ENCODE measurements around the gene EBF4.

EBF4 gene

GRCh38 chr20:2742934-2743559 is 50.5 kb downstream of the EBF4 start:
- peak; percentile 82 for DNase-seq (ENCODE audit: low spot score)

DNA sequence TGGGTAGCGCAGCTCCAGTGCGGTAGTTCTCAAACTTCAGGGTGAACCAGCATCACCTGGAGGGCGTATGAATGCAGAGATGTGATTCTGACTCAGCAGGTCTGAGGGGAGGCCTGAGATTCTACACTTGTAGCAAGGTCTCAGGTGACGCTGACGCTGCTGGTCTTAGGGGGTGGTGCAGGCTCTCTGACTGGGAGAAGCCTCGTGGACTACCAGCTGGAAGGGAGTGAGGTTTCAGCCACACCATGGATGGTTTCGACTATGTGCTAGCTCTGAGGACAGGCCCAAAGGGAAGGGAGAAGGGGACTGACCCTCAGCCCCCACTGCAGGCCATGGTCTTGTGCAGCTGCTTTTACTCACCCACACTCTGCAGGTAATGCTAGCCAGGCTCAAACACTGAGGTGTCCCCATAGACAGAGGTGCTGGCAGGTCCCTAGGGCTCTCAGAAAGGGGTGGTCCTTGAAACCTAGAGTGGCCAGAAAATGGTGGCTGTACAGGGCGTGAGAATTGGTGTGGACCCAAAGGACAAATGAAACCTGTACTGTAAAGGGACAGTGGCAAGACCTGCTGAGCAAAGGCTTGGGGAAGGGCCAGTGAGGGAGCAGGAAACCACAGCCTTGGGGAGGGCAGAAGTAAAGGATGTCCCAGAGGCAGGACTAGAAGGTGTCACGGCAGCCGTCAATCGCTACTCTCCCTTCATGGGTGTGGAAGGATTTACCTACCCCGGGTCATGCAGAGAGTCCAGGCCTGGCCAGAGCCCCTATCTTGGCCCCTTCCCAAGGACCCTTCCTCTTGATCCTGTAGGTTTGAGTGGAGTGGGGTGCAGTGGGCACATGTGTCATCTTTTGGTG is 52.7 kb downstream of the EBF4 start:
- DNase-seq (ENCODE audit: low spot score), result no peak

DNA sequence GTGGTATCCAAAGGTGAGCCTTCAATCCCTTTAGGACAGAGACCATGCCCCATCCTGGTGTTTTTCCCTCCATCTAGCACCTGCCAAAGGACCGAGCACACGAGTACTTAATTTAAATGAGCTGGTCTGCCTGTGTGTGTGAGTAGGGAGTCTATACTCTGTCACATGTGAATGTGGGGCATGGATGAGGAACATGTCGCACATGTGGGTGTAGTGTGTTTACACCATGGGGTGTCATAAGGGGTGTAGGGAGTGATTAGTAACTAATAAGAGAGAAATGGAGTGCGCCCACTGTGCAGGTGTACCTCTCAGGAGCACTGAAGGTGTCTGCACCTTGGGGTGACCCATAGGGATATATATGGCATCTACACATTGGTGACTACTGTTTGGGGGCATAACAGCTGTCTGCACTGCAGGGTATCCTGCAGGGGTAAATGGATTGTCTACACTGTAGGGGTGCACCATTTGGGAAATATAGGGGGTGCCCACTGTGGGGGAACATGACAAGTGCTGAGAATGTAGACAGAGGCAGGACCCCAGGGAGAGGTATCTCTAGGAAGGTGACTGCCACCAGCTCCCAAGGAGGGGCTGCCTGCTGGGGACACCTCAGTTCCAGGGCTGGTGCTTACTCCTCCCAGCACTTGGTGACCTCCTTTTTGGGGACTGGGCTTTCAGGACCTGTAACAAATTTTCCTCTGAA is 53.5 kb downstream of the EBF4 start:
- no peak for DNase-seq (ENCODE audit: low spot score)

- DNase-seq (ENCODE audit: low spot score), result no peak
Observed at GRCh38 chr20:2746636-2747265, 54.2 kb downstream of the EBF4 start.

- no peak for DNase-seq (ENCODE audit: low spot score)
Observed at GRCh38 chr20:2747676-2748235, 55.2 kb downstream of the EBF4 start.

GRCh38 chr20:2748551-2749342 is 56.2 kb downstream of the EBF4 start:
- DNase-seq (ENCODE audit: low spot score), result peak; percentile 35

GRCh38 chr20:2749343-2749950 is 56.9 kb downstream of the EBF4 start:
- DNase-seq (ENCODE audit: low spot score), result no peak

DNA sequence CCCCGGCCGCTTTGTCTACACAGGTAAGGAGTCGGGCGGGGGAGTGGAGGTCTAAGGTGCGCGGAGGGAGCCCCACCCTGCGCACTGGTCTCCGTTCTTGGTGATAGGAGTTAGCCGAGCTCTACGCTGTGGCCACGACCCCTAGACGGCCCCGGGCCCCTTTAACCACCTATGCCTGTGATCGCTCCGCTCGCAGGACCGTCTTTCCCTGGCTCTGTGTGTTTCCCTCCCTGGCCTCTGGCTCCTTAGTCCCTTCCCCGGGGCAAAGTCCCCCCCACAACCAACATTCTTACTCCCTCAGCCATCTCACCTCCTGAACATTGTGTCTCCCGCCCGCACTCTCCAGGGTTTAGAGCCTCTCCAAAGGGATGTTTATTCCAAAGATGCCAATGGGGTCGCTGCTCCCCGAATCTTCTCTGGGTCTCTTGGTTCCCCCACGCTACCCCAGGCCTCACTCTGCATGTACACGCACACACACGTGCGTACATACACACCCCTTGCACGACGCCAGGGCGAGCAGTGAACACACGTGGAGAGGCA is 57.4 kb downstream of the EBF4 start:
- no peak for DNase-seq (ENCODE audit: low spot score)

DNA sequence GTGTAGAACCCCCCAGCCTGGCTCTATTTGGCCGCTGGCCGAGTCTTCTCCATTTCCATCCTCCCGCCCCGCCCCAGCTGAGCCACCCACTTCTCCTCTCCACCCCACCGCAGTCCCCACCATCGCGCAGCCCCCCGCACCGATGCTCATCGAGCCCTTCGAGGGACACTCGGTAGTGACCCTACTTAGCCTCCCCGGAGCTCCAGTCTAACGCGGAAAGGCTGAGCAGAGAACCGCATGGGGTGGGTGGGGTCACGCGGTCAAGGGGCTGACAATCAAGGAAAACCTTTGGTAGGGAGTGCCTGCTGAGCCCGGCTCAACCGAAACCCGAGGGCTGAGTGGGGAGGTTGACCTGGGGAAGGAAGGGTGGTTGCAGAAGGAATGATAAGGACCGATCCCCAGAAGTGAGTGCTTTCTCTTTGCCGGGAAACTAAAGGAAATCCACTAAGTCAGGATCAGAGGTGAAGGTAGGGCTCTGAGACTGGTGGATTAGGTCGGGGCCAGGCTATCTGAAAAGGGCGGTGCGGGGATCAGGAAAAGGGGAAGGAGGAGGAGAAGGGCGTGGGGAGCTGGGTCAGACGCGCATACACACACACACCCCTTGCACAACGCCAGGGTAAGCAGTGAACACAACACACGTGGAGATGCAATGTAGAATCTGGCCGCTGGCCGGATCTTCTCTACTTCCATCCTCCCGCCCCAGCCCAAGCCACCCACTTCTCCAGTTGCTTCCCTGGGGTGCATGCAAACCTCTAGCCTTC is 58.1 kb downstream of the EBF4 start:
- peak; percentile 27 for DNase-seq (ENCODE audit: low spot score)

DNA sequence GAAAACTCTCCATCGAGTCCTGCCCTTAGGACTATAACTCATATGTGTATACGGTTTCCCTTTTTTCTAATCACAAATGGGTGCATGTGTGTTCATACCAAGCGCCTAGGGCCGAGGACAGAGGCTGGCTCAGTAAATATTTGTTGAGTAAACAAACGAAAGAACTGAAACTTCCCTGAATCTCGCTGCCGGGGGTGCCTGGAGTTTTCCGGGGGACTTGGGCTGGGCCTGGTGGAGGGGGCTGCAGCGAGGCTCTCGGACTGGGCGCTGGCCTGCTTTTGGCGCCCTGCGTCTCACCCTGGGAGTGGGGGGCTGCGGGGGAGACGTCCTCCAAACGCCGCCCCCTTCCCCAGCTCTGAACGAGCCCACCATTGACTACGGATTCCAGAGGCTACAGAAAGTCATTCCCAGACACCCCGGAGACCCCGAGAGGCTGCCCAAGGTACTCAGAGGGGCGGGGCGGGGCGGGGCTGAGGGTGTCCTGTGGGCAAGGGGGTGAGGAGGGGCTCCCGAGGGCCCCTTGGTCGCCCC is 58.8 kb downstream of the EBF4 start:
- DNase-seq (ENCODE audit: low spot score), result no peak

- no peak for DNase-seq (ENCODE audit: low spot score)
Observed at GRCh38 chr20:2751878-2752566, 59.4 kb downstream of the EBF4 start.

DNA sequence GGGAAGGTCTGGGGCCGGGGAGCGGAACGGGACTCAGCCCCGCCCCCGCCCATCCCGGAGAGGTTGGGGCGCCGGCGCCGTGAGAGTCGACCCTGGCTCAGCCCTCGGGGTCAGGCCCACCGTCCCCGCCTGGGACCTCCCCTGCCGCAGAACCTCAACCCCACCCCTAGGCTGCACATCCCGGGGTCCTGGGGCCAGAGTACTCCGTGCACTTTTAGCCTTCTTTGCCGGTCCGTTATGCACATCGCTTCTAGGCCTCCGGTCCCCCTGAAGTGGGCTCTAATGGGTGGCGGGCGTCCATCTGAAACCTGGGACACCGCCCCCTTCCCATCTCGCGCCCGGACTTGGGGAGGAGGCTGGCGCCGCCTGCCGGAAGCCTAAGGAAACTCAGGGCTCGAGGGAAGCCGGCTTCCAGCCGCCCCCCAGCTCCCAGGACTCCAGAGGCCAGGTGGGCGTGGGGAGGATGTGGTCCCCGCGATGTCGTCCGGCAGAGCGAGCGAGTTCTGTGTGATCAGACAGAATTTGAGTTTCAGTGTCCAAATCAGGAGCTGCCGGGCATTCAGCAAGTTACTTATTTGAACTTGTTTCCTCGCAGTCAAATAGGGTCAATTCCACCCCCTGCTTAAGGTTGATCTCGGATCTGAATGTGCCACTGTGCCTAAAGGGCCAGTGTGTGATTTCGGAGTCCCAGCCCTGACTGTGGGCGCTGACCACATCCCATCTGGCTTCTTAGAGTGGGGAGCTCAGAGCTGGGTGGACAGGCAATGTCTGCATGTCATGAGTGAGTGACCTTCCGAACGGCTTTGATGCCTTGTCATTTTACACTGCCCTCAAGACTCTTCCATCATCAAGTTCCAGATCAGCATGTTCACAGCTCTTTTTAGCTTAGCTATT is 60.2 kb downstream of the EBF4 start:
- no peak for DNase-seq (ENCODE audit: low spot score)

- DNase-seq (ENCODE audit: low spot score), result no peak
Observed at GRCh38 chr20:2753461-2754040, 61.0 kb downstream of the EBF4 start.

DNA sequence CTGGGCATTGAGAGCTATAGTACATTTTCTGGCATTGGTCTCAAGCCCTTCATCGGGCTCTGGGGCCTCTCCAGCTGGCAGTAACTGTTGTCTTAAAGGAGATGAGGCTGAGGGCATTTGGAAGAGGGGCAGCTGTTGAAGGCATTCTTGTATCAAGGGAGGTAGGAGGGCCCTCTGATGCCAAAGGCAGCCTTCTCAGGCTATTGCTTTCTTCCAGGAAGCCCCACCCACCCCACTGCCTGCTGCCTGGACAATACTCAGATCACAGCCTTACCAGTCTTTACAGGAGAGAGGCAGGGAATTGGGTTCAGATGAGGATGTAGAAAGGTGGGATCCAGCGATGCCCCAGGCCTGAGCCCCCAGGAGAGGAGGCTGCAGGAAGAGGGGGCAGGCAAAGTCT is 61.8 kb downstream of the EBF4 start:
- DNase-seq (ENCODE audit: low spot score), result no peak

DNA sequence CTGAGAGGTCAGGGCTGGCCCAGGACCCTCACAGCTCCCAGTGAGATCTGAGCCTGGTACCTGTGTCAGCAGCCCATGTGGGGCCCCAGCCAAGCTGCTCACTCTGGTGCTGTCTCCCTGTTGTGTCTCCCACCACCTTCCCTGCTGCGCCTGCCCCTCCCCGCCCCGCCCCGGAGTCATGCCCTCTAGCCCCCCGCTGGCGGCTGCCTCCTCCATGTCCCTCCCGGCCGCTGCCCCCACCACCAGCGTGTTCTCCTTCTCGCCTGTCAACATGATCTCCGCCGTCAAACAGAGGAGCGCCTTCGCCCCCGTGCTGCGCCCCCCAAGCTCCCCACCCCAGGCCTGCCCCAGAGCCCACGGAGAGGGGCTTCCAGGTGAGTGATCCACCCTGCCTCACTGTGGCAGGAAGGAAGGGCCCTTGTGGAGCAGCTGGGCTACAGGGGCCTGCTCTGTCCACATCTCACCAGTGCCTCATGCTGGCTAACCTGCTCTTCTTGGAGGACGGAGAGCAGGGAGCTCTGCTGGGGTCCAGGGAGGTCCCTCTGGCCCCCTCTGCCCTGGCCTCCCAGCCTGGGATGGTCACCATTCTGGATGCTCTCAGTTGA is 63.0 kb downstream of the EBF4 start:
- DNase-seq (ENCODE audit: low spot score), result no peak

DNA sequence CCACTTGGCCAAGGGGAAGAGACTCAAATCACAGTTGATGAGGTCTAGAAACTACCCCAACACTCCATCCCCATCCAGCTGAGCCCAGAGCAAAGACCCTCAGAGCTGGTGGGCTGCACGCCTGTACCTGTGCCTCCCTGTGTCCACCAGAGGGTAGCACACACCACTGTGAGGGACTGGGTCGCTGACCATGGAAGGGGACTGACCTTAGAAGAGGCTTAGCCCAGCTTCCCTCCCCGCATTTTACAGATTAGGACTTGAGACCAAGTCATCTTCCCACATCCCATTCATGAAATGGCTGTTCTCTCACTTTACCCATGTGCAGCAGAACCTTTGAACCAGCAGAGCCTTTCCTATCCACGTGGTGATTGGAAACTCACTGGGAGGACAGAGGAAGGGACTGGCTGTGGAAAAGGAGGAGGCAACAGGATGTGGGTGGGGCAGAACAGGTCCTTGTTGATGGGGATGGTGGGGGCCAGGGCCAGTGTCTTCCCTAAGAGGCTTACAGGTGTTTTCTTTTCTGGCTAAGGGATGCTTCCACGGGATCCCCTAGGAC is 63.6 kb downstream of the EBF4 start:
- no peak for DNase-seq (ENCODE audit: low spot score)

DNA sequence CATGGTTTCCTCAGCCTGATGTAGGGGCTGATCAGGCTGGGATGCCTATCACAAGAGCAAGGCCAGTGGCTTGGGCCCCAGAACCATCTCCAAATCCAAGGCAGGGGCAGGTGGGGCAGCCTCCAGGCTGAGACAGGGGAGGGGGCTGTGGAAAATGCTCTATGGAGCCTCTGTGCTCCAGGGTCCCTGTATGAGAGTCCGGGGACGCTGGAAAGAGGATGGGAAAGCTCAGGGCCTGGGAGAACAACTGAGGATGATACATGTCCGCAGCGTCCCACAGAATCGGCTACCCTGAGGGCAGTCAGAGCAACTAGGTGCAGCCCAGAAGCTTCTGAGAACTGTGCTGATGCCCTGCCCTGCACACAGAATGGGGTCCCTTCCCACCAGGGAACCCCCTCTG is 64.4 kb downstream of the EBF4 start:
- no peak for DNase-seq (ENCODE audit: low spot score)

Data from NAMALWA (cell line).